NCI-H460 (cell line): ENCODE results near the gene EFNA1. TPM values are rescaled to one million over a fixed set of nuclear protein-coding genes. Genes with fewer than 3 reads are reported as not detected.
"Not testable (repeated sequence)": the region's sequence is repeated elsewhere in the genome, so short reads cannot be mapped to it uniquely, and the experiment has no call there.

Source experiments
- DNase-seq: peaks from one replicate; pipeline ENCODE4 v3.0.0-alpha.2; 2016; ENCODE audit warnings: low read depth; ENCODE audit errors: extremely low read depth
- total RNA-seq: library from RNA; depleted of rRNA; stranded (reverse); fragments of >200 nt; shearing (Covaris generic); gene quantifications from 2 replicates; pipeline ENCODE4 v1.2.3, GENCODE V29; 2014

EFNA1 gene
- total RNA-seq, 1 experiment from 2014 or later, result 18.1 TPM

DNA sequence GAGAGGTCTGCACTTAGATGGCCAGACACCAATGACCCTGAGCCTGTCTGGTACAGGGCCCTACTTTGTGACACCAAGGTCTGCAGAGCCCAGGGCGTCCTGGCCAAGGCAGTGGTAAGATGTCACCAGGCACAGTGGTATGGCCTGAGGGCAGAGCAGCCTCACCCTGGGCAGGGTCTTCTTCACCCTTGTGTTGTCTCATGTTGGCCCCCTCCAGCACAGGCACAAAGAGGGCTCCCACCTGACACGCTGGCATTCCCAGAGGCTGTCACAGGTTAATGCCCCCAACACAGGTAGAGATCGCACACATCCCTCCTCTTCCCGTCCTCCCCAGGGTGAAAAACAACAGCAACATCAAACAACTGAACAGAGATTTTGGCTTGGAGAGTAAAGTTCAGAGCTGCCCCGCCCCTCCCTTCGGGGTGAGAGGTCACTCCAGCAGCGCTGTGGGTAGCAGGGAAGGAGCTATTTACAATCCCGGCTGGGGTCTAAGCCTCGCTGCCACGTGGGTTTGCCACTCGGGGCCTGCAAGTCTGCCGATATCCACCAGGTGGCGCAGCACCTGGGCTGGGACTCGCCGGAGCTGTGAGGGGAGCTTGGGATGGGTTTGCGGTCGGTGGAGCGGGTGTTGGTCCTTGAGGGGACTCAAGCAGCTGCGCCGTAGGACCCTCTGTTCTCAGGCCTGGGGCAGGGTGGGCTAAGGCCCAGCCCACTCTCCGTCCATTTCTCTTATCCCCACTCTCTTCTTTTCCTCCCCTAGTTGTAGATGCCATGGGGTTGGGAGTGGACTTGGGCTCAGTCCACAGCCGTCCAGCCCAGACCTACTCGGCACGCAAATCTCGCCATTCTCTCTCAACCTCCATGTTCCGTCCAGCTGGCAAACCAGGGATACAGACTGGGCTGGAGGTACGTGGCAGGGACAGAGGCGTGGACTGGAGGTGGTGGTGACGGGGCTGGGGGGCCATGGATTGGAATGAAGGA lies 36.3 kb upstream of the EFNA1 start:
- DNase-seq, result peak; percentile 80

DNA sequence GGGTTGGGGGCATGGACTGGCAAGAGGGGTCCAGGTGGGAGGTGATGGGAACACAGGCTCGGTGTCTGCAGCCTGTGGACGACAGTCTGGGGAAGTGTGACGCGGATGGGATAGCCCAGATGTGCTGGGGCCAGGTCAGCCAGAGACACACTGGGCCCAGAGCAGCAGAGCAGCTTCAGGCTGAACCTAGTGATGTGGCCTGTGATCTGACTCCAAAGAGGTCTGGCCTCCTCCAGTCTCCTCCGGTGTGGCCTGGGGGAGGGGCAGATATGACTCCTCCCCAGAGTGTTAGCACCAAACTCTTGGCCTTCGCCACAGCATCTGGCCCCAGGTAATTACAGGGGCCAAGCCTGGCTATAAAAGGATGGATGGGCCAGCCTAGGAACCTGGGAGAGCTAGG lies 35.5 kb upstream of the EFNA1 start:
- DNase-seq, result no peak

DNA sequence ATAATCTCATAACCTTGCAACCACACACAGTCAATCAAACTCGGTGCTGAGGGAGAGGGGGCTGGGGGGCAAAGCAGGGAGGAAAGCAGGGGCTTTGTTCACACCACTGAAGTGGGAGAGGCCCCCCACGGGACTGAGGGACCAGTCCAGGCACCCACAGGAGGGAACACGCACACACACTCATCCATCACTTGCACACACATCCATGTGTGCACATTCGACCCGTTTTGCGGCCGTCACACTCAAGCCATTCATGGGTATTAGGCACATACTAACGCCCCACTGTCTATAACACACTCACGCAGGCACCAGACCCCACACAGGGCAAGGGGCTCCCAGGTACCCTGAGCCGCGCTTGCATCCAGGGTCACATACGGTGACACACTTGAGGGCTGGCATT lies 35.0 kb upstream of the EFNA1 start:
- no peak for DNase-seq

DNA sequence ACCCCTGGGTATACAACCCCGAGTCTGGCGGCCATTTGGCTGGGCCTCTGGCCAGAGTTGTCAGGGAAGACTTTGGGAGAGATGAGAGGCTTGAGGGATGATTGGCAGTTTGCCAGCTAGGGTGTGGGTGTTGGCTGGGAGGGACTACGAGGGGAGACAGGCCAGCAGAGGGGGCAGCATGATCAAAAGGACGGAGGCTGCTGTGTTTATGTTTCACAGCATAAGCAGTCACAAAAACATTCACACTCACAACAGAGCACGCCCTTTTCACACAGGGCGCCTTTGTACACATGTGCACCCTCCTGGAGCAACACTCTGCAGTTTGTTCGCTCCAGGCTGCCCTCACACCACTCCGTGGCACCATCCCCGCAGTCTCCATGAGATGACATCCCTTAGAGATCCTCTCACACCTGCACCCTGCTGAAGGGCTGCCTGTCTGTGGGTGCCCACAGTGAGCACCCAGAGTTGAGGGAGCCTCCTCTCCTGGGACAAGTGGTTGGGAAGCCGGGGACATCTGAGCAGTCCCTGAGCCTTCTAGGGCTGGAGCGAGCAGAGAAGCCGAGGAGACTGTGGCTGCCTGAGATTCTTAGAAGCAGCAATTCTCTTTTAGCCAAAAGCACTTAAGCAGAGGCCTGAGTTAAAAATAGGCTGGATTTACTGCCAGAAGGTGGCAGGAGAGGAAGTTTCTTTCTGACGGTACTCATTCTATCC lies 33.6 kb upstream of the EFNA1 start:
- DNase-seq, result peak; percentile 61

DNA sequence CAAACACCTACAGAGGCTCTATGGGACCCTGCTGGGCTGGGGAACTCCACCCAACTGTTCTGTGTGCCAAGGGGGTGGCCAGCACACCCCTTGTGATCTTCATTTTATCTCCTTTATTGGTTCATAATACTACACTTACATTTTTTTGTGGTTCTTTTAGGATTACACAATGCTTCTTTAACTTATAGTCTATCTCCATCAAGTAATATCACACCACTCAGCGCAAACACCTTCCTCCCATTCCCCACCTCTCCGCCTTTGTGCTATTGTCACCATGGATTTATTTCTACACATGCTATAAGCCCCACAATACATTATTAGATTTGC lies 33.1 kb upstream of the EFNA1 start:
- no peak for DNase-seq

DNA sequence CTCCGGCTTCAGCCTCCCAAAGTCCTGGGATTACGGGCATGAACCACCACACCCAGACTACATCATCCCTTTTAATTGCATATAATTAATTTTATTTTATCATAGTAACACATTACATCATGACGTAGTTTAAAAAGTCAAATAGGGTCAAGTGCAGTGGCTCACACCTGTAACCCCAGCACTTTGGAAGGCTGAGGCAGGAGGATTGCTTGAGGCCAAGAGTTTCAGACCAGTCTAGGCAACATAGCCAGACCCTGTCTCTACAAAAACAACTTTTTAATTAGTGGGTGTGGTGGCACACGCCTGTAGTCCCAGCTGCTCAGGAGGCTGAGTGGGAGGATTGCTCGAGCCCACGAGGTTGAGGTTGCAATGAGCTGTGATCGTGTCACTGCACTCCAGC lies 28.3 kb upstream of the EFNA1 start:
- DNase-seq, result no peak

DNA sequence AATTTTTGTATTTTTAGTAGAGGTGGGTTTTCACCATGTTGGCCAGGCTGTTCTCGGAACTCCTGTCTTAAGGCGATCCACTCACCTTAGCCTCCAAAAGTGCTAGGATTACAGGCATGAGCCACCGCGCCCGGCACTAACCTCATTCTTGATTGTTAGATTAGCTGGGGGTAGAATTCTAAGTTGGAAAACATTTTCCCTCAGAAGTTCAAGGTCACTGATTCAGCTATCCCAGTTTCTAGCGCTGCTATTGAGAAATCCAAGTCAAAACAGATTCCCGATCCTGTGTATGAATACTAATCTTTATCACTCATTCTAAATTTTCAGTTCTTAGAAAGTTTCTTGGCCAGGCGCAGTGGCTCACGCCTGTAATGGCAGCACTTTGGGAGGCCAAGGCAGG lies 24.4 kb upstream of the EFNA1 start:
- DNase-seq, result no peak

DNA sequence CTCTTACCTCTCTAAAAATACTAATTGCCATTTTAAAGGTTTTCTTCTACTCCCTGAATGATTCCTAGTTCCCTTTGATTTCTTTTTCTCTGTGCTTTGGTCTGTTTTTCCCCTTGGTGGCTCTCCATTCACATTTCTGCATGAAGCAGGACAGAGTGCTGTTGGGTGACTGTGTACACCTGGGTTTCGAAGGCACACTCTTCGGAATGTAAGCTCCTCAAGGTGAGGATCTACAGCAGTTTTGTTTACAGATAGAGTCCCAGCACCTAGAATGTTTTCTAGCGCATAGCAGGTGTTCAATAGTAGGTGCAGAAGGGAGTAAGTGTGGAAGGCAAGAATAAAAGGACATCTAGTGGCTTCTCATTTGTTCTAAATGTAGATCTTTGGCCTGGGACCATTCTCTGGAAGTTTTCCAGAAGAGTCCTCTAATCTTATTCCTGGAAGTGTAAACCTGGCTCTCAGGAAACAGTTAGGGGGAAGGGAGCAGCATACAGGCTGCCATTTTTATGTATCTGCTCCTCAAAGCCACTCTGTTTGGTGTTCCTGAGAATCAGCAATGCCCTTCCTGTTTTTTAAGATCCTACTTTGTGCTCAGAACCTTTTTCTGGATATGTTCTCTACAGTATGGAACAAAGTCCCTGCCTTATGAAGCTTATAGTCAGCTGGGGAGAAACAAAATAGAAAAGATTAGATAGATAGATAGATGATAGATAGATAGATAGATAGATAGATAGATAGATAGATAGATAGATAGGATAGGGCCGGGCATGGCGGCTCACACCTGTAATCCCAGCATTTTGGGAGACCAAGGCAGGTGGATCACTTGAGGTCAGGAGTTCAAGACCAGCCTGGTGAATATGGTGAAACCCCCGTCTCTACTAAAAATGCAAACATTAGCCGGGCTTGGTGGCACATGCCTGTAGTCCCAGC lies 22.8 kb upstream of the EFNA1 start:
- no peak for DNase-seq

DNA sequence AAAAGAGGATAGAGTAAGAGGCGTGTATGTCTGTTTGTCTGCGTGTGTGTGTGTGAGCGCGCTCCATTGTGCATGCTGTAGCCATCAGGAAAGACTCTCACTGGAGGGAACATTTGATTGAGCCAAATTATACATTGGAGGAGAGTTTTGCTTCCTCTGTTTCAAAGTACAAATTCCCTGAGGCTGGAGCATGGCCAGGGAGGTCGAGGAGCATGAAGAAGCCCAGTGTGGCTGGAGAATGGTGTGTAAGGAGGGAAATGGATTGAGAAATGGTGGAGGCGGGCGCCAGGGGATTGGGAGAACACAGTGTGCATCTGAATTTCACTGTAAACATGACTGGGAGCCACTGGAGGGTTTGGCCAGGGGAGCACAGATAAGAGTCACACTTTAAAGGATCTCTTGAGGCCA lies 22.1 kb upstream of the EFNA1 start:
- DNase-seq, result no peak

DNA sequence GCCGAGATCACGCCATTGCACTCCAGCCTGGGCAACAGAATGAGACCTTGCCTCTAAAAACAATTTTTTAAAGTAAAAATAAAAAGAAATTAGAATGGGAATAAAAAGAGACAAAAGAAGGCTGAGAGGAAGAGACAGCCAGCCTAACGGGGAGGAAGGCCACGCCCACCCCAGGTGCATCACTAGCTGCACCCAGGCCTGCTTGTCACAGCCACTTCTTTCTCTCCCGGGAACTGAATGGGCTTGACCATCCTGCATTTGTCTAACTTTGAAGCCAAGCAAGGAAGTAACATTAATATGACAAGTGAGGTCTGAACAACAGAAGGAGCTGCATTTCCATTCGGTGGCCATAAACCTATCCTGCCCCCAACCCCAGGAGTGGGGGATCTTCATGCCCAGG lies 20.8 kb upstream of the EFNA1 start:
- no peak for DNase-seq

DNA sequence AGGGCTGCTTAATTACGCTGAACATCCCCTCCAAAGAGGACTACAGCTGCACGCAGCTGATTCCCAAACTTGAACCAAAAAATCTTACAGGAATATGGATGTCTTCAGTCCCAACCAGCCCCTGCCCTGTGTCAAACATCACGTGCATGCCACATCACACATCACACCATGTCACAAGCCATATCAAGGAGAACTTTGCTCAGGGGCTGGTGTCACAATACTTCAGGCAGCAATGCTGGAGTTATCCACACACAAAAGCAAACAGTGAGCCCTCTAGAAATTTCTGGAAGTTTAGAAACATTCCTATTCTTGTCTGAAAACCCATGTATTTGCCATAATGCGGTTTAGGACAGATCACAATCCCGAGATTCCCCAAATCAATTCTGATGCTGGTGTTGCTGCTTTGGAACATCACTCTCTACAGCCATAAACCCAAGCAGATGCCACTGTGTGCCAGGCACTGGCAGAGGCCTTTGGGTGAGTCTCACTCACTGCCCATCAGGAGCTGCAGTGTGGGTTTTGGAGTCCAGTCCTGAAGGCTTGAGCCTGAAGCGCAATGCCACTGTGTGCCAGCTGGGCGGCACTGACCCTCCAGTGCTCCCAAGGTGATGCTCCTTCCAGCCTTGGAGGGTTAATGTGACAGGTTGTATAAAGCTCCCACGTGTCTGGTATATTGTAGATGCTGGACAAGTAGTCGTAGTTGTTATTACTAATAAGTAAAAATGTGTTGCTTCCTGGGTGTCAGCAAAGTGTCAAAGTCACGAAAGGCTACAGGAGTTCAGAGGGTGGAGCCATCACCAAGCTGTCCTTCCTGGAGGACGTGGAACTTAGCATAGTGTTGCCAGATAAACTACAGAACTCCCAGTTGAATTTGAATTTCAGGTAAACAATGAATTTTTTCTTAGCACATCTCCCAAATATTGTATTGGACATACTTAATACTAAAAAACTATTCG lies 20.1 kb upstream of the EFNA1 start:
- DNase-seq, result no peak

DNA sequence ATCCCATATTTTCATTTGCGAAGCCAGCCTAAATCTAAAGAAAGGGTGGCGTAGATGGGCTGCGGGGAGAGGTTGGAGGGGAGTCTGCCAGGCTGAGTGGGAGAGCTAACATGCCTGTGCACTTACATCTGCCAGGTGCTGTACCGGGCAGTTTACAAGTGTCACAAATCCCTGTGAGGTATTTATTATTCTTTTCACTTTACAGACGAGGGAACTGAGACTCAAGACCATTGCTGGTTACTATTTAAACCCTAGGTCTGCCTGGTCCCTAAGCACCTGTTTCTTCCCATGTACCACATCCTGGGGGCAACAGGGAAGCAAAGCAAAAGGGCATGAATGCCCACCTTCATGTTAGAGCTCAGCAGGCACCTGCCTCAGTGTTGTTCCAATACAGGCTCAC lies 19.4 kb upstream of the EFNA1 start:
- no peak for DNase-seq

DNA sequence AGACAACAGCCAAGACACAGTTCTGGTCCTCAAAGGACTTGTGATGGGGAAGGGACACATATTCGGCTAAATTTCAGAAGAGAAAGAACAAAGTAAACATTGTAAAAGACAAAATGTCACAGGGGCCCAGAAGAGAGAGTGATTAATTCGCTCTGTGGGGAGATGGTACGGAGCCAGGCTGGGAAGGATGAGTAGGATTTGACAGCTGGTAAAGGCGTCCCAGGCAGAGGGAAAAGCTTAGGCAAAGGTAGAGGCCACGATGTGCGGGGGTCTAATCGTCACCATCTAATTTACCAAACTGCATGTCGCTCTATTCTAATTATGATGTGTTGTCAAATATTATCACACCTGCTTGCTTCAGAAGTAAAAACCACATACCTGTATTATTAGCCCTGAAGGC lies 17.3 kb upstream of the EFNA1 start:
- DNase-seq, result no peak

DNA sequence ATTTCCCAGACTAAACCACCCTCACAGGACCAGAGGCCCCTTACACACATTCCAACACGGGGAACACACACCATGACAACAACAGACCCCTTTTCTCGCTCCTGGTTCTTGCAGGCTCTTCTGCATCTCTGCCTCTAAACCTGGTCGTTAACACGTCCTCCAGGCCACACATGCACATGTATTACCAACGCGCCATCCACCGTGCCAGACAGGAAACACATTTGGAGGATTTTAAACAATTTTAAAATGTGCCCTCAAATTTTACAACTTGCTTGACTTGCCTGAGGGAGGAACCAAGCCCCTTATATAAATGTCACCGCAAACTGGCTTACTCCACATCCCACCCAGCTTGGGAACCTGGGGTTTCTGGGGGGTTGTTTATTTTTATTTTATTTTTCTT lies 16.9 kb upstream of the EFNA1 start:
- no peak for DNase-seq

DNA sequence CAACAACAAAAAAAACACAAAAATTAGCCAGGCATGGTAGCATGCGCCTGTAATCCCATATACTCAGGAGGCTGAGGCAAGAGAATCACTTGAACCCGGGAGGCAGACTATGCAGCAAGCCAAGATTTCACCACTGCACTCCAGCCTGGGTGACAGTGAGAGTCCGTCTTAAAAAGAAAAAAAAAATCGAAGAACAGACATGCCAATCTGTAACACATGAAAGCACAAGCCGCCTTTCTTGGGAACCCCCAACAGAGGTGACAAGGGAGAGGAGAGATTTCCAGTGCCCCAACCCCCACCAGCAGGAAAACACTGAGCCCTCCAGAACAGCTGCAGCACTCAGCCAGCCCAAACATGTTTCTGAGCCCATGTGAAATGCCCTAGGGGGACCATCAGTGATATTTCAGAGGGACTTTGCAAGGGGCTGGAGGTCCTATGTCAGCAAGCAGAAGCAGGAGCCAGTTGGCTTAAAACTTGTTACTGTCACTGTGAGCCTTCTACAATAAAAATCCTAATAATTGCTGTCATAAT lies 14.2 kb upstream of the EFNA1 start:
- DNase-seq, result no peak

DNA sequence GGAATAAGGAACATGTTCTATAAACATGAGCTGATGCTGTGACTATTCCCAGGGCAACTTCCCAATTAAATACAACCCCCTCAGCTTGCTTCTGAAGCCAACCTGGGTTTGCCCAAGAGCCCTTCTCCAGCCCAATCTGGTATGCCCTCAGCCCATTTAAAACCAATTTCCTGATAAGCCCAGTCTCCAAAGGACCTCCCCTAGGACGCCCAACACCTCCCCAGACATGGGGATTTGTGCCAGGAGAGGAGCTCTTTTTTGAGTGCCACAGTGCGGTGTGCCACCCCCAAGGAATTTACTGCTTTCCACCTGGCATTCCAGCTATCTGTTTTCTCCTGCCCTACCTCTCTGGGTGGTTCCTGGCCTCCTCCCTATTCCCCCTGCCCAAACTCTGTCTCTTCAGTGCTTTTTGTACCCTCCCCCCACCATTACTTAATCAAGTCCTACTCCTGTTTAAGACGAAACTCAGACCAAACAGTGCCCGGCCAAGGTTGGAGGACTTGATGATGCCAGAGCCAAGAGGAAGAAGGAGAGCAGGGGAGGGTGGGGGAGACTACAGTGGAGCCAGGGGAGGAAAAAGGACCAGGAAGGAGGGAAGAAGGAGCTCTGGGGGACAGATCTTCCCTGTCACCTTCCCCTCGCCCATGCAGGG lies 11.4 kb upstream of the EFNA1 start:
- DNase-seq, result no peak

DNA sequence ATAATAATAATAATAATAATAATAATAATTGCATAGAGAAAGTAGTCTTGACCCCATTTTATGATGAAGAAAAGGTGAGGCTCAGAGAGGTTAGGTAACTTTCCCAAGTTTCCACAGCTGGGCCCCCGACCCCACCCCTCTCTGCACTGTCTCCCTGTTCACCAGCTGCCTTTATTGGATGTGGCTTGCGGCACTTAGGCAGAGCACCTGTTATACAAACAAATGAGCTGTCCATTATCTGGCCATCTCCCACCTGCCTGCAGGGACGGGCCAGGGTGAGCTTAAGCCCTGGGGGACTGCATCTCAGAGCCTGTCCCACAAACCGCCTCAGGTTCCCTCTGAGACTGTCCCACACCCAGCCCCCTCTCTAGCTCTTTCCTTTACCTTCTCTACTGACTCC lies 10.1 kb upstream of the EFNA1 start:
- DNase-seq, result no peak

DNA sequence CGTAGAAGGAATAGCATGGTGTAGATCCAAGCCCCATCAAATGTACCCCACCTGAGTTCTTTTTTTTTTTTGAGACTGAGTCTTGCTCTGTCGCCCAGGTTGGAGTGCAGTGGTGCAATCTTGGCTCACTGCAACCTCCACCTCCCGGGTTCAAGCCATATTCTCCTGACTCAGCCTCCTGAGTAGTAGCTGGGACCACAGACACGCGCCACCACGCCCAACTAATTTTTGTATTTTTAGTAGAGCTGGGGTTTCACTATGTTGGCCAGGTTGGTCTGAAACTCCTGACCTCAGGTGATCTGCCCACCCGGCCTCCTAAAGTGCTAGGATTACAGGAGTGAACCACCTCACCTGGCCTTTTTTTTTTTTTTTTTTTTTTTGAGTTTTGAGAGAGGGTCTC lies 9.6 kb upstream of the EFNA1 start:
- not testable (repeated sequence) for DNase-seq

DNA sequence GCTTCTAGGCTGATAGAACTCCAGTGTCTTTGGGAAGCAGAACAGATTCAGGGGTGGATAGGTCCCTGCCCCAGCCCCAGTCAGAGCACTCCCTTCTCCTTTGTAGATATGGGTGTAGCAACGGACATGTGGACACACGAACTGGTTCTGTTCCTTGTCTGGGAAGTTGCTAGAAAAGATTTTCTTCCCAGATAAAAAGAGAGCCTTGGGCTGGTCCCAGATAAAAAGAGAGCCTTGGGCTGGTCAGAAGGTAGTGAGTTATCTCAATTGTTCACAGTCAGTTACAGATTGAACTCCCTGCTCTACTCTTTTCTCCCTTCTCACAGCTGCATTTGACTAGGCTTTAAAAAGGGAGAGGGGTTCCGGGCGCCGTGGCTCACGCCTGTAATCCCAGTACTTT lies 7.4 kb upstream of the EFNA1 start:
- DNase-seq, result no peak
